ENCODE data around the gene SIPA1L3.

DNA sequence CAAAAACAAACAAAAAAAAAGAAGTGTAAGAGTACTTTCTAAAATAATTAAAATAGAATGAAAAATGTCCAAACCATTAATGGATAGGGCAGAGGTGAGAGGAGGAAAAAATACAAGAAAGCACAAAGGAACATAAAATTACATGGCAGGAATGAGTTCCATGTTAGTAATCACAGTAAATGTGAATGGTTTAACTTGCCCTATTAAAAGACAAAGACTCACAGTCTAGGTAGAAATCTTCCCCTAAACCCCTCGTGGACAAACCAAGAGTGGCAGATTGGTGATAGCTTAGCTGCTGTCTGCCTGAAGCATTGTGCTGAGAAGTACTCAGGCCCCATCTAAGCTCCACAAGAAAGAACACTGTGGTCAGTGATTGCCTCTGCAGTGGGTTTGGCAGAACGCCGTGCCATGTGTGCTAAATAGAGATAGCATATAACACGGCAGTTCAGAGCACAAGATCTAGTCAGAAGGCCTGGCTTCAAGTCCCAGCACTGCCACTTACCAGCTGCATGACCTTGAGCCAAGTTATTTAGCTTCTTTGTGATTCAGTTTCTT lies 213.5 kb downstream of the SIPA1L3 start:
- TF ChIP-seq, protein P1, sequence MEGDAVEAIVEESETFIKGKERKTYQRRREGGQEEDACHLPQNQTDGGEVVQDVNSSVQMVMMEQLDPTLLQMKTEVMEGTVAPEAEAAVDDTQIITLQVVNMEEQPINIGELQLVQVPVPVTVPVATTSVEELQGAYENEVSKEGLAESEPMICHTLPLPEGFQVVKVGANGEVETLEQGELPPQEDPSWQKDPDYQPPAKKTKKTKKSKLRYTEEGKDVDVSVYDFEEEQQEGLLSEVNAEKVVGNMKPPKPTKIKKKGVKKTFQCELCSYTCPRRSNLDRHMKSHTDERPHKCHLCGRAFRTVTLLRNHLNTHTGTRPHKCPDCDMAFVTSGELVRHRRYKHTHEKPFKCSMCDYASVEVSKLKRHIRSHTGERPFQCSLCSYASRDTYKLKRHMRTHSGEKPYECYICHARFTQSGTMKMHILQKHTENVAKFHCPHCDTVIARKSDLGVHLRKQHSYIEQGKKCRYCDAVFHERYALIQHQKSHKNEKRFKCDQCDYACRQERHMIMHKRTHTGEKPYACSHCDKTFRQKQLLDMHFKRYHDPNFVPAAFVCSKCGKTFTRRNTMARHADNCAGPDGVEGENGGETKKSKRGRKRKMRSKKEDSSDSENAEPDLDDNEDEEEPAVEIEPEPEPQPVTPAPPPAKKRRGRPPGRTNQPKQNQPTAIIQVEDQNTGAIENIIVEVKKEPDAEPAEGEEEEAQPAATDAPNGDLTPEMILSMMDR (IDR thresholded peaks at IDR 0.05; ENCODE audit: low read depth, low read length), result no peak
- no peak for TF ChIP-seq POLR2A (IDR thresholded peaks at IDR 0.05; ENCODE audit: extremely low read depth, insufficient read length)

All from NB4 (cell line).